Gastrocnemius medialis (tissue), 4 donors: ENCODE results near the gene SRBD1. TPM values are rescaled to one million over a fixed set of nuclear protein-coding genes. Genes with fewer than 3 reads are reported as not detected.

Experiments used
- ATAC-seq, 2 donors: fragments of 150-250 bp; one replicate each; pipeline ENCODE4 v1.9.1; 2016
- DNase-seq, 2 donors: peaks; one replicate each; pipeline ENCODE4 v3.0.0-alpha.2; 2019
- H3K27ac ChIP-seq, 4 donors: fragments of 200-600 bp; sonication (generic); 1 replicate in 1 of 4; 2 replicates in 3 of 4; pipeline ENCODE4 v1.5.1; 2016 to 2018; ENCODE audit warnings: mild to moderate bottlenecking in 2 of 4, moderate library complexity in 1 of 4
- H3K27me3 ChIP-seq, 3 donors: fragments of 200-600 bp; sonication (generic) in 2 of 3; 1 replicate in 1 of 3; 2 replicates in 2 of 3; pipeline versions ENCODE4 v1.5.1 to v1.6.0; 2016 to 2019; ENCODE audit warnings: mild to moderate bottlenecking in 1 of 3, moderate library complexity in 1 of 3
- H3K36me3 ChIP-seq, 2 donors: fragments of 200-600 bp; sonication (generic) in 1 of 2; one replicate each; pipeline ENCODE4 v1.5.1; 2017 to 2018
- H3K4me1 ChIP-seq, 2 donors: fragments of 200-600 bp; sonication (generic) in 1 of 2; one replicate each; pipeline ENCODE4 v1.5.1; 2016 to 2017; ENCODE audit warnings: mild to moderate bottlenecking in 2 of 2
- H3K4me3 ChIP-seq, 4 donors: fragments of 200-600 bp; sonication (generic) in 3 of 4; 1 replicate in 1 of 4; 2 replicates in 3 of 4; pipeline ENCODE4 v1.5.1; 2016 to 2019; ENCODE audit warnings: mild to moderate bottlenecking in 2 of 4
- H3K9me3 ChIP-seq, 3 donors: fragments of 200-600 bp; sonication (generic) in 2 of 3; 1 replicate in 1 of 3; 2 replicates in 2 of 3; pipeline ENCODE4 v1.5.1; 2016 to 2019
- POLR2A ChIP-seq, 2 donors: fragments of 450-650 bp; IDR thresholded peaks; one replicate each; pipeline ENCODE4 v1.6.1; 2017; ENCODE audit warnings: antibody characterized with exemption in 2 of 2, mild to moderate bottlenecking in 2 of 2, moderate library complexity in 2 of 2
- in situ Hi-C, 4 donors: fragments of 200-750 bp; cut with MboI; loops; one replicate each; pipeline versions ENCODE4 v1.15.0 to v1.8.0; 2017; ENCODE audit warnings: low sequenced_read_pairs in 4 of 4
- intact Hi-C: fragments of 100-400 bp; cut with DNase I; formaldehyde crosslinking; loops from one replicate; pipeline ENCODE4 v1.15.1; 2023; ENCODE audit warnings: low total_unique reads
- total RNA-seq, 4 donors: library from RNA; depleted of rRNA; stranded (reverse); fragments of >200 nt; gene quantifications; one replicate each; pipeline versions ENCODE4 v1.1.0 to v1.2.3, GENCODE V29; 2016
- TF ChIP-seq, protein P1 (sequence below), 5 experiments: fragments of 450-650 bp in 3 of 5; fragments of 200-600 bp in 2 of 5; sonication (generic) in 2 of 5; IDR thresholded peaks in 4 of 5; conservative IDR thresholded peaks in 1 of 5; 1 replicate in 4 of 5; 2 replicates in 1 of 5; pipeline ENCODE4 v1.5.1; 2016 to 2019; ENCODE audit warnings: antibody characterized with exemption in 5 of 5, mild to moderate bottlenecking in 3 of 5, moderate library complexity in 3 of 5

The SRBD1 gene
- total RNA-seq, 4 donors from 2014 or later = 3.0 to 10.1 (median 4.5) TPM

DNA sequence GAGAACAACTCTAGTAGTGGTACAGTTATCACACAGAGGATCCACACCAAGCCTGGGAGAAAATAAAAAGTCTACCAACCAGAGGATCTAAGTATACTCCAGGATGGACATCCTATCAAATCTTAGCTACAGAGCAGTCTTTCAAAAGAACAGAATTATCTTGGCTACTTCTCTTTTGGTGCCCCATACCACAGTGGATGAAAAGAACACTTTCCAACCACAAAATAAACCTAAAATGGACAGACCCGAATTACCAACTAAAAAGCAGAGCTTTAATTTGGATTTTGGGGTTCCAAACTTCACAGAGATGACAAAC lies 116.1 kb downstream of the SRBD1 start:
- Histone ChIP-seq H3K4me3 (no peak overlapping the region), H3K36me3 (no peaks in the 10 kb centered on the region), H3K27me3 (no peaks in the 10 kb centered on the region), H3K4me1 (no peaks in the 10 kb centered on the region), H3K27ac (no peak overlapping the region), H3K9me3 (no peaks in the 10 kb centered on the region)
- ATAC-seq (peak in 1 of 2 donors; percentile 41), DNase-seq (no peak)
- TF ChIP-seq, protein P1, sequence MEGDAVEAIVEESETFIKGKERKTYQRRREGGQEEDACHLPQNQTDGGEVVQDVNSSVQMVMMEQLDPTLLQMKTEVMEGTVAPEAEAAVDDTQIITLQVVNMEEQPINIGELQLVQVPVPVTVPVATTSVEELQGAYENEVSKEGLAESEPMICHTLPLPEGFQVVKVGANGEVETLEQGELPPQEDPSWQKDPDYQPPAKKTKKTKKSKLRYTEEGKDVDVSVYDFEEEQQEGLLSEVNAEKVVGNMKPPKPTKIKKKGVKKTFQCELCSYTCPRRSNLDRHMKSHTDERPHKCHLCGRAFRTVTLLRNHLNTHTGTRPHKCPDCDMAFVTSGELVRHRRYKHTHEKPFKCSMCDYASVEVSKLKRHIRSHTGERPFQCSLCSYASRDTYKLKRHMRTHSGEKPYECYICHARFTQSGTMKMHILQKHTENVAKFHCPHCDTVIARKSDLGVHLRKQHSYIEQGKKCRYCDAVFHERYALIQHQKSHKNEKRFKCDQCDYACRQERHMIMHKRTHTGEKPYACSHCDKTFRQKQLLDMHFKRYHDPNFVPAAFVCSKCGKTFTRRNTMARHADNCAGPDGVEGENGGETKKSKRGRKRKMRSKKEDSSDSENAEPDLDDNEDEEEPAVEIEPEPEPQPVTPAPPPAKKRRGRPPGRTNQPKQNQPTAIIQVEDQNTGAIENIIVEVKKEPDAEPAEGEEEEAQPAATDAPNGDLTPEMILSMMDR (IDR thresholded peaks at IDR 0.05 in 4 of 5, conservative IDR thresholded peaks at IDR 0.05 in 1 of 5) = peak in 1 of 5 experiments; percentile 2
- no peak for TF ChIP-seq POLR2A (IDR thresholded peaks at IDR 0.05)
- in situ Hi-C loops (loop anchor here (5.0 to 25.0 kb wide), 3 partner anchors 333 to 518 kb away; no protein-coding TSS in a partner anchor), intact Hi-C loops (loop anchor here (1.0 kb wide), 1 partner anchor 514 kb away; no protein-coding TSS in a partner anchor)

DNA sequence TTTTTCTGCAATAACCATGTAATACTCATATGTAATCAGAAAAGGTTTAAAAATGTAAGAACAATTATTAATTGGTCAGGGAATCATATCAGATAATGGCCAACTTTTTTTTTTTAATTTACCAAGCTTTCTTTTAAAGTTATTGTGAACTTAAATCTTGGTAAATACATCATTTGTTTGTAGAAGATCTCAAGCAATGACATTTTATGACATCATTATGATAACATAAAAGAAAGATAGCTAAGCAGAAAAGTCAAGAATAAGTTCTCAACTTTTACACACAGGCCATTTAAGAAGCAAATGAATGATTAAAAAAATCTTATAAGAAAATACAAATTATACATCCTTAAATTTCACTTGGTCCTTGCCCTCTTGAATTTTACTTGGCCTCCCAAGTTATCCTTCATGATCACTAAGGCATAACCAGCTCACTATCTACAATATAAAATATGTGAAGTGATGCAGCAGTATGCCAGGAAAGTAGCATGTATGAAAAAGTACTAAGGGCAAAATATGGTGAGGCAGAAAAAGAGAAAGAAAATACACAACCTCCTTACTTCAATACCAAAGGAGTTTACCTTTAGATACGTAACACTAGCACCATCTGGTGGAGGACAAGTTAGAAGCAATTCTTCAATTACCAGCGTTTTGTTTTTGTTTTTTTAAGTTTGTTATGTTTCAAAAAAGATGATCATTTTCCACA lies 116.6 kb downstream of the SRBD1 start:
- in situ Hi-C loops (loop anchor here in 3 of 4 donors (5.0 to 25.0 kb wide), 3 partner anchors 332 to 517 kb away; no protein-coding TSS in a partner anchor), intact Hi-C loops (loop anchor here (1.0 kb wide), 1 partner anchor 513 kb away; no protein-coding TSS in a partner anchor)
- Histone ChIP-seq H3K4me1 (no peaks in the 10 kb centered on the region), H3K36me3 (no peaks in the 10 kb centered on the region), H3K27ac (no peak overlapping the region), H3K4me3 (no peak overlapping the region), H3K9me3 (no peaks in the 10 kb centered on the region), H3K27me3 (no peaks in the 10 kb centered on the region)
- DNase-seq (no peak), ATAC-seq (peak in 1 of 2 donors; percentile 60)
- TF ChIP-seq, protein P1 (IDR thresholded peaks at IDR 0.05 in 4 of 5, conservative IDR thresholded peaks at IDR 0.05 in 1 of 5) = peak; percentile 72 to 87 (median 81)
- no peak for TF ChIP-seq POLR2A (IDR thresholded peaks at IDR 0.05)

DNA sequence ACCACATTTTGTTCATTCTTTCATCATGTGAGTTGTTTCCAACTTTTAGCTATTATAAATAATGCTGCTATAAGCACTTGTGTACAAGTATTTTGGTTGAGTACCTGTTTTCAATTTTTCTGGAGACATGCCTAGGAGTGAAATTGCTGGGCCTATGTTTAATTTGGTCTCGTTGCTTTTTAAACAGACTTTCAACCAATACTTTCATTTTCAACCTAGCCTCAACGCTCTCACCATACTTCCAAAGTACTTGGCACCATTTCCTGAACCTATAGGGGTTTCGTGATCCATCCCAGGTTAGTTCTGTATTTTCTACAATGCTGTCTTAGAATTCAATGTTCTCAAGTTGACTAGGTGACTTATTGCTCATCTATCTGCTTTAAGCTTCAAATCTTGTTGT lies 126.1 kb downstream of the SRBD1 start:
- TF ChIP-seq, protein P1 (IDR thresholded peaks at IDR 0.05 in 4 of 5, conservative IDR thresholded peaks at IDR 0.05 in 1 of 5) = no peak
- H3K4me1 ChIP-seq = no peaks in the 10 kb centered on the region
- intact Hi-C loops = no loop called here
- ATAC-seq = no peak
- no peaks in the 10 kb centered on the region for H3K36me3 ChIP-seq
- no peaks in the 10 kb centered on the region for H3K27me3 ChIP-seq
- in situ Hi-C loops = loop anchor here in 1 of 4 donors (25.0 kb wide), 1 partner anchor 323 kb away; no protein-coding TSS in a partner anchor
- H3K27ac ChIP-seq = no peak overlapping the region
- no peak overlapping the region for H3K4me3 ChIP-seq
- DNase-seq = no peak
- H3K9me3 ChIP-seq = no peaks in the 10 kb centered on the region

DNA sequence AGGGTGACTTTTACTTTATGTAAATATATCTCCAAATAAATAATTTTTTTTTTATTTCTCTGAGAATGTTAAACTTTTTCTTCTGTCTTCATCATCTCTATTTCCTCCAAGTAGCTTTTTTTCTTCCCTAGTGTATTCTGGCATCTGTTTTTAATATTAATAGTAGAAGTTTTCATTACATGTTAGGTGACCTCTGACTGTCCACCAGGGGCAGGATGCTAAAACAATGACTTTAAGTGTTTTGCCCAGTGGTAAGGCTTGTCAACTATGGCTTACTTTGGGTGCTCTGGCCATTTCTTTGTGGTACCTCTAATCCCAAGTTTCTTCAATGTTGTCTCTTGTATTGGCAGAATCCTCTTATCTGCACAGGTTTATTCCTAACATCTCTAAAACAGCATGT lies 127.1 kb downstream of the SRBD1 start:
- ATAC-seq = no peak
- in situ Hi-C loops = loop anchor here in 1 of 4 donors (25.0 kb wide), 1 partner anchor 322 kb away; no protein-coding TSS in a partner anchor

More for the DNA sequence above, 127.1 kb downstream of the SRBD1 start:
- H3K36me3 ChIP-seq = no peaks in the 10 kb centered on the region
- no peaks in the 10 kb centered on the region for H3K4me1 ChIP-seq
- no peak overlapping the region for H3K4me3 ChIP-seq
- H3K9me3 ChIP-seq = no peaks in the 10 kb centered on the region
- H3K27me3 ChIP-seq = no peaks in the 10 kb centered on the region
- DNase-seq = no peak
- intact Hi-C loops = no loop called here
- H3K27ac ChIP-seq = no peak overlapping the region
- TF ChIP-seq, protein P1 (IDR thresholded peaks at IDR 0.05 in 4 of 5, conservative IDR thresholded peaks at IDR 0.05 in 1 of 5) = no peak
- no peak for TF ChIP-seq POLR2A (IDR thresholded peaks at IDR 0.05)
